SK-N-SH treated with all-trans-retinoic acid at 6 μM for 48 hours (cell line): ENCODE results near the gene EGFLAM.

Source experiments
- ATAC-seq: fragments of 200-7000 bp; cut with Tn5 transposase; 3 replicates; pipeline ENCODE4 v1.9.1; 2020; ENCODE audit warnings: mild to moderate bottlenecking, moderate library complexity
- ARNTL ChIP-seq: fragments of 450-650 bp; formaldehyde crosslinking; IDR thresholded peaks from 2 replicates; pipeline ENCODE4 v1.5.0; 2020; ENCODE audit warnings: low read depth, mild to moderate bottlenecking, moderate library complexity, borderline replicate concordance
- BACH2 ChIP-seq: fragments of 250-450 bp; sonication (Bioruptor Pico); IDR thresholded peaks from 2 replicates; pipeline ENCODE4 v1.9.0; 2021; ENCODE audit warnings: mild to moderate bottlenecking, borderline replicate concordance
- CREB5 ChIP-seq: fragments of 250-450 bp; sonication (Bioruptor Pico); IDR thresholded peaks from 2 replicates; pipeline ENCODE4 v1.5.1; 2020; ENCODE audit warnings: low read depth, mild to moderate bottlenecking, moderate library complexity
- CSDC2 ChIP-seq: fragments of 250-450 bp; sonication (Bioruptor Pico); IDR thresholded peaks from 2 replicates; pipeline ENCODE4 v1.5.0; 2020; ENCODE audit warnings: mild to moderate bottlenecking, moderate library complexity
- CSRNP3 ChIP-seq: fragments of 250-450 bp; sonication (Bioruptor Pico); IDR thresholded peaks from 2 replicates; pipeline ENCODE4 v1.5.1; 2021; ENCODE audit warnings: mild to moderate bottlenecking, moderate library complexity
- ESRRG ChIP-seq: fragments of 250-450 bp; sonication (Bioruptor Pico); IDR thresholded peaks from 2 replicates; pipeline ENCODE4 v1.6.1; 2021; ENCODE audit warnings: mild to moderate bottlenecking
- GLIS3 ChIP-seq: fragments of 250-450 bp; sonication (Bioruptor Pico); IDR thresholded peaks from 2 replicates; pipeline ENCODE4 v1.5.0; 2020; ENCODE audit warnings: mild to moderate bottlenecking, moderate library complexity
- OSR1 ChIP-seq: fragments of 250-450 bp; sonication (Bioruptor Pico); IDR thresholded peaks from 2 replicates; pipeline ENCODE4 v1.8.0; 2022; ENCODE audit warnings: moderate library complexity, mild to moderate bottlenecking, inconsistent platforms
- PATZ1 ChIP-seq: fragments of 250-450 bp; sonication (Bioruptor Pico); IDR thresholded peaks from 2 replicates; pipeline ENCODE4 v1.8.0; 2020; ENCODE audit warnings: mild to moderate bottlenecking, moderate library complexity, borderline replicate concordance
- POU6F1 ChIP-seq: fragments of 250-450 bp; sonication (Bioruptor Pico); IDR thresholded peaks from 2 replicates; pipeline ENCODE4 v1.8.0; 2021; ENCODE audit warnings: low read depth, mild to moderate bottlenecking, moderate library complexity, borderline replicate concordance
- PPARA ChIP-seq: fragments of 250-450 bp; sonication (Bioruptor Pico); IDR thresholded peaks from 2 replicates; pipeline ENCODE4 v1.5.0; 2020; ENCODE audit warnings: mild to moderate bottlenecking, borderline replicate concordance
- RARB ChIP-seq: fragments of 250-450 bp; sonication (Bioruptor Pico); IDR thresholded peaks from 2 replicates; pipeline ENCODE4 v1.8.0; 2021; ENCODE audit warnings: mild to moderate bottlenecking, moderate library complexity
- SNAI2 ChIP-seq: fragments of 250-450 bp; sonication (Bioruptor Pico); IDR thresholded peaks from 2 replicates; pipeline ENCODE4 v1.5.0; 2020; ENCODE audit warnings: mild to moderate bottlenecking, moderate library complexity
- TCF4 ChIP-seq: fragments of 250-450 bp; sonication (Bioruptor Pico); IDR thresholded peaks from 2 replicates; pipeline ENCODE4 v1.8.0; 2021; ENCODE audit warnings: mild to moderate bottlenecking, moderate library complexity, borderline replicate concordance
- TOX ChIP-seq: fragments of 250-450 bp; sonication (Bioruptor Pico); IDR thresholded peaks from 2 replicates; pipeline ENCODE4 v1.8.0; 2021; ENCODE audit warnings: mild to moderate bottlenecking, moderate library complexity, borderline replicate concordance
- ZC3H10 ChIP-seq: fragments of 250-450 bp; sonication (Bioruptor Pico); IDR thresholded peaks from 2 replicates; pipeline ENCODE4 v1.5.1; 2021; ENCODE audit warnings: mild to moderate bottlenecking, moderate library complexity
- ZFP3 ChIP-seq: fragments of 250-450 bp; sonication (Bioruptor Pico); IDR thresholded peaks from 2 replicates; pipeline ENCODE4 v1.5.0; 2020; ENCODE audit warnings: mild to moderate bottlenecking, moderate library complexity
- ZFP30 ChIP-seq: fragments of 450-650 bp; formaldehyde crosslinking; IDR thresholded peaks from 2 replicates; pipeline ENCODE4 v1.5.0; 2022; ENCODE audit warnings: mild to moderate bottlenecking, moderate library complexity
- ZNF565 ChIP-seq: fragments of 450-650 bp; formaldehyde crosslinking; conservative IDR thresholded peaks from 2 replicates; pipeline ENCODE4 v1.5.0; 2020; ENCODE audit warnings: low read depth, mild to moderate bottlenecking, moderate library complexity
- ZNF70 ChIP-seq: fragments of 450-650 bp; formaldehyde crosslinking; IDR thresholded peaks from 2 replicates; pipeline ENCODE4 v1.5.0; 2020; ENCODE audit warnings: mild to moderate bottlenecking, moderate library complexity

EGFLAM gene

GRCh38 chr5:38342261-38342660 is 83.9 kb downstream of the EGFLAM start:
- no peak for TF ChIP-seq CSRNP3
- TF ChIP-seq TCF4 (CRISPR knock-in tag): no peak
- TF ChIP-seq ZNF70 (CRISPR knock-in tag): no peak
- no peak for TF ChIP-seq CSDC2 (CRISPR knock-in tag)
- TF ChIP-seq POU6F1 (CRISPR knock-in tag): no peak
- no peak for TF ChIP-seq BACH2 (CRISPR knock-in tag)
- TF ChIP-seq ARNTL (CRISPR knock-in tag): no peak
- TF ChIP-seq ZFP3 (CRISPR knock-in tag): no peak
- TF ChIP-seq ZNF565 (CRISPR knock-in tag): no peak
- no peak for TF ChIP-seq ESRRG (CRISPR knock-in tag)
- no peak for TF ChIP-seq PATZ1 (CRISPR knock-in tag)
- no peak for TF ChIP-seq PPARA (CRISPR knock-in tag)
- TF ChIP-seq OSR1 (CRISPR knock-in tag): no peak
- no peak for TF ChIP-seq RARB (CRISPR knock-in tag)
- TF ChIP-seq SNAI2 (CRISPR knock-in tag): no peak
- no peak for TF ChIP-seq ZFP30
- TF ChIP-seq, all 23 proteins: peak for 0
- no peak for ATAC-seq

- no peak for ATAC-seq
- TF ChIP-seq RARB (CRISPR knock-in tag): no peak
- TF ChIP-seq BACH2 (CRISPR knock-in tag): no peak
- no peak for TF ChIP-seq ESRRG (CRISPR knock-in tag)
- TF ChIP-seq CSDC2 (CRISPR knock-in tag): no peak
- no peak for TF ChIP-seq ARNTL (CRISPR knock-in tag)
- TF ChIP-seq POU6F1 (CRISPR knock-in tag): no peak
- no peak for TF ChIP-seq ZFP3 (CRISPR knock-in tag)
- TF ChIP-seq CSRNP3: no peak
- no peak for TF ChIP-seq TCF4 (CRISPR knock-in tag)
- TF ChIP-seq TOX (CRISPR knock-in tag): no peak
- no peak for TF ChIP-seq PATZ1 (CRISPR knock-in tag)
- no peak for TF ChIP-seq ZC3H10 (CRISPR knock-in tag)
- TF ChIP-seq ZFP30: no peak
- no peak for TF ChIP-seq PPARA (CRISPR knock-in tag)
- TF ChIP-seq ZNF70 (CRISPR knock-in tag): no peak
- no peak for TF ChIP-seq GLIS3 (CRISPR knock-in tag)
- no peak for TF ChIP-seq CREB5 (CRISPR knock-in tag)
- no peak for TF ChIP-seq SNAI2 (CRISPR knock-in tag)
- TF ChIP-seq ZNF565 (CRISPR knock-in tag): no peak
- TF ChIP-seq, all 23 proteins: peak for 0
Observed at GRCh38 chr5:38344891-38345290, 86.5 kb downstream of the EGFLAM start.
